ENCODE results near the gene RNF13. TPM values are rescaled to one million over a fixed set of nuclear protein-coding genes. Genes with fewer than 3 reads are reported as not detected.

RNF13 gene, protein sequence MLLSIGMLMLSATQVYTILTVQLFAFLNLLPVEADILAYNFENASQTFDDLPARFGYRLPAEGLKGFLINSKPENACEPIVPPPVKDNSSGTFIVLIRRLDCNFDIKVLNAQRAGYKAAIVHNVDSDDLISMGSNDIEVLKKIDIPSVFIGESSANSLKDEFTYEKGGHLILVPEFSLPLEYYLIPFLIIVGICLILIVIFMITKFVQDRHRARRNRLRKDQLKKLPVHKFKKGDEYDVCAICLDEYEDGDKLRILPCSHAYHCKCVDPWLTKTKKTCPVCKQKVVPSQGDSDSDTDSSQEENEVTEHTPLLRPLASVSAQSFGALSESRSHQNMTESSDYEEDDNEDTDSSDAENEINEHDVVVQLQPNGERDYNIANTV
- total RNA-seq: 97.7 TPM
- long read RNA-seq, transcript RNF13-203 (10 exons, 2,843 nt): major isoform, 317 of 429 reads
- long read RNA-seq, transcript RNF13-208 (9 exons, 767 nt): minor isoform, 7 of 429 reads
- long read RNA-seq, transcript RNF13-212 (10 exons, 1,027 nt): minor isoform, 22 of 429 reads
- long read RNA-seq, transcript RNF13-201 (11 exons, 2,866 nt): minor isoform, 11 of 429 reads
- long read RNA-seq, partial matches to known transcripts: 16 of 429 reads
- long read RNA-seq, other reads (novel, unspliced or antisense): 47 of 429 reads

DNA sequence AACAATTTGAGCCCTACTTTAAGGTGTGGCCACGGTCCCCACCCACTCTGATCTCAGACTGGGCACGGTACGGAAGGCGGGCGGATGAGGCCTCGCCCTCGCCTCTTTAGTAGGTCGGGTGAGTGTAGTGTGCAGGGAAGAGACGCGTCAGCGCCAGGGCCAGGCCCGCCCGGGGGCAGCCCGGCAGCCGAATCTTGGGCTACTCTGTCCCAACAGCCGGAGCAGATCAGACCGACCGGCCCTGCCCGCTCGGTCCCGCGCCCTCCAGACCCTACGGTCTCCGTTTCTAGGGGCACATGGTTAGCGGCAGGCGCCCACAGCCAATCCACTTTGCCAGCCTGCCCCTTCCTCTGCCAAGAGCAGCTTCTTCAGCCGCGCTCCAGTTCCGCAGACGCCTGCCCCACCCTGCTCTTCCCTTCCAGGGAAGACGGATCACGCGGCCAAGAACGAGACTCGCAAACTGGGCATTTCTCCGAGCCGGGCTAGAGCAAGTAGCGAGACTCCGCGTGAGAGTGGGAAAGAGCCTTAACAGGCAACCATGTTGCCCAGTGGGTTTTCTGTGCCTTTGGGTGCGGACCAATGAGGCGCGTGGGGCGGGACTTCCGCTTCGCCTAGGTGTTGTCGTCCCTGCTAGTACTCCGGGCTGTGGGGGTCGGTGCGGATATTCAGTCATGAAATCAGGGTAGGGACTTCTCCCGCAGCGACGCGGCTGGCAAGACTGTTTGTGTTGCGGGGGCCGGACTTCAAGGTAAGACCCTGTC lies at the start of gene RNF13:
RNF13 (plus strand) TSS at position 610 of the 761 bp plus-strand sequence. CDS start 32,812 bp downstream, outside the sequence.
- DNase-seq (ENCODE audit: low spot score): peak; percentile 97

GRCh38 chr3:149763565-149764195 lies 49.3 kb upstream of the RNF13 start:
- no peak for DNase-seq (ENCODE audit: low spot score)

DNA sequence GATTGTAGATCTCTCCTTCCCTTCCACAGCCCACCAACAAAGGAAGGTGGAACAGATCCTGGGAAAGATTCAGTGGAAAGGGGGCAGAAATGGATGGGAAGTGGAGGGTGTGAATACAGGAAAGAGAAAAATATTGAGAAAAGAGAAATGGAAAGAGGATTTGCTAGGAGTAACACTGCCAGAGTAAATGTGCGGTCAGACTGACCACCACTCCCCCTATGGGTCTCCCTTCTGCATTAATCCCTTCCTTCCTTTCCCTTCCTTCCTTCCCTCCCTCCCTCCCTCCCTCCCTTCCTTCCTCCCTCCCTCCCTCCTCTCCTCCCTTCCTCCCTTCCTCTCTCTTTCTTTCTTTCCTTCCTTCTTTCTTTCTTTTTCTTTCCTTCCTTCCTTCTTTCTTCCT lies 48.7 kb upstream of the RNF13 start:
- DNase-seq (ENCODE audit: low spot score): no peak

DNA sequence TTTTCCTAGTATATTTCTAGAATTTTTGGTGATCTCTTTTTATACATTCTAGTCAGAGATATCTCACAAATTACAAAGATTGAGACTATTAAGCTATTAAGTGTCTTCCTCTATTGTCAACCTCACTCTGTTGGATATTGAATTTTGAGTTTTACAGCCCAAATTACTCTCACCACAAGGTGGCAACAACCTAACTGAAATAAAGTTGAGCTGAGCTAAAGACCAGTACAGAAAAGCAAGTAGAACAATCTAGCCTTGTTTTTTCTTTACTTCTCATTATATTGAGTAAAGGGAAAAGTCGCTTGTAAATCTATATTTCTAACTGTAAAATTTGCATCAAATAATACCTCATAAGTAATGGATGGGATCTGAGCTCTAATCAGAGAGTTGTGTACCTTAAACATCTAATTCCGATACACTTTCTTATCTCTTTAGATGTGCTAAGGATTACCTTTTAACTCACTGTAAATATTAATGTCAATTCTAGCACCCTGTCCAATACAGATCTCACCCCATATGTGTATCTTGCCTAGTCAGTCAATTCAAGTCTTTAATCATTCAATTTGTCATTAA lies 47.2 kb upstream of the RNF13 start:
- no peak for DNase-seq (ENCODE audit: low spot score)

GRCh38 chr3:149767720-149768119 lies 45.3 kb upstream of the RNF13 start:
- no peak for DNase-seq (ENCODE audit: low spot score)

GRCh38 chr3:149768704-149769103 lies 44.3 kb upstream of the RNF13 start:
- no peak for DNase-seq (ENCODE audit: low spot score)

DNA sequence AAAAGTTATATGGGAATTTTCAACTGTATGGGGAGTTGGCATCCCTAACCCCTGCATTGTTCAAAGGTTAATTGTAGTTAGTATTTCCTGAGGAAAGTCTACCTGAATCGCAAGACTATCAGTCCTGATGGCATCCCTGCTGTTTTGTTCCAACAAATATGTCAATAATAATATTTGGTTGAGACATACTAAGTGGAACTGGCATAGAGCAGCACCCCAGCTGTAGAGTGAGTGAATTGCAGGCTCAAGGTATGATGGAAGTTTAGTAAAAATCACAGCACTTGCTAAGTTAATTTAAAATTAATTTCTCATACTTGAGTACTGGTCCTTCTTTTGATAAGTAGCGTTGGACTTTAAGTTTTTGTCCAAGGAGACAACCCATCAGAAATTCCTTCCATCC lies 42.8 kb upstream of the RNF13 start:
- DNase-seq (ENCODE audit: low spot score): no peak

- no peak for DNase-seq (ENCODE audit: low spot score)
Measured at GRCh38 chr3:149771652-149772271, 41.3 kb upstream of the RNF13 start.

DNA sequence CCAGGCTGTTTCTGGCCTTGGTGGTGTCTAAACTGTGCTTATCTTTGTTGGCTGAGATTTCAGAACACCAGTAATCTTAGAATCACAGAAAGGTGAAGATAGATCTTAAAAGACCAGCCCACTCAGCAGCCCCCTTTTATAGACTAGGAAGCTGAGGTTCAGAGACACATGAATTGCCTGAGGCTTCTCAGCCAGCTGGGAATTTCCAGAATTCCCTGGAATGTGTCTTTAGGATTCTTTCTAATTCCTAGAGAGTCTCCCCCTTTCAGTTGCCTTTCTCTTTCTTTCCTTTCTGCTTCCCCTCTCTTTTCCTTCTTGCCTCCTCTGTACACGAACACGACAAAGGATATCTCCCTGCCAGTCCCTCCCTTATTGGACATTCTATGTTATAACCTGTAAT lies 40.2 kb upstream of the RNF13 start:
- no peak for DNase-seq (ENCODE audit: low spot score)

DNA sequence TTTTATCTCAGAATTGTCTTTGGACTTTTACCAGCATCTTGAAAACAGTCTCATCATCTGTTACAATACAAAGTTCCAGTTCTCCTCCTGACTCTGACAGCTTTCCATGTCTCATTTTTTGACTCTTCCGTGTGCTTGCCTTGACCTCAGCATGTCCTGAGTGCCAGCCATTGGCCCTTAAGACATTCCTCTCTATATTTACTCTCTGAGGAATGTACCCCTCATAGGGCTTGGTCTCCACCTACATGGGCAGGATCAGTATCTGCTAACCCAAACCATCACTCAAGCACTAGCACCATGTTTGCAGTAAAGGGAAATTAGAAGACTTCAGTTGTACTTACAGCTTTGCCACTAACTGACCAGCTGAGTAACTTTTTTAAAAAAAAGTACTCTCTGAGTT lies 36.8 kb upstream of the RNF13 start:
- DNase-seq (ENCODE audit: low spot score): no peak

GRCh38 chr3:149777414-149778214 lies 35.4 kb upstream of the RNF13 start:
- no peak for DNase-seq (ENCODE audit: low spot score)

GRCh38 chr3:149781211-149781610 lies 31.8 kb upstream of the RNF13 start:
- no peak for DNase-seq (ENCODE audit: low spot score)

DNA sequence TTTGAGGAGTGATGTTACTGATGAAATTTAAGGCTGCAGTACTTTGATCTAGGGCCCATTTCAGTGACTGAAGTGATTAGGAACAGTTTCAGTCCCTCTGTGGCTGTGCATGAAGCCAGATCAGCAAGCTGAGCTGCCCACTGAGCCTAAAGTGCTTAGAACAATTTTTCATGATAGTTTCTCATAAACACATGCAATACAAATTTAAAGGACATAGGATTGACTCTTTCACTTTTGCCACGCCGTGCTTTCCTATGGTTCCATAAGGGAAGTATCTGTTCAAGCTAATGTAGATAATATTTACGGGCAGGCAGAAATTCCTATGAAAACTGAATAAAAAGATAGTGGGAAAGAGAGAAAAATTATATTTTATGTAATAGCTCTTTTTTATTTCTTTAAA lies 31.3 kb upstream of the RNF13 start:
- DNase-seq (ENCODE audit: low spot score): no peak

DNA sequence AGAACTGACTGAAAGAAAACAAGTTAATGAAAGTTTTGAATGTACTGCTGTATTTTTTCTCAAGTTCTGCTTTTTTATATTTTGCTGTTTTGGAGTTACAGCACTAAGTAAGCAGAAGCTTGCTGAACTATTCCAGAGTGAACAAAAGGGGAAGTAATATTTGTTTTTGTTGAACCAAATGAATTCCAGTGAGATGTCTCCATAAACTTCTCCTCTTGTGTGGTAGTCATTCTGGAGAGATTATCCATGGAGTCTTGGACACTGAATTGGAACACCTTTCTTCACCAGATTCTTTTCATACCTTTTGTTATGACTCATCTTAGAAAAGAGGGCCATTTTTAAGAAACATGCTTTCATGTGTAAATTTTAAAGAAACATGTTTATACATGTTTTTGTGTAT lies 29.4 kb upstream of the RNF13 start:
- DNase-seq (ENCODE audit: low spot score): no peak

- no peak for DNase-seq (ENCODE audit: low spot score)
Measured at GRCh38 chr3:149784064-149784704, 28.8 kb upstream of the RNF13 start.

DNA sequence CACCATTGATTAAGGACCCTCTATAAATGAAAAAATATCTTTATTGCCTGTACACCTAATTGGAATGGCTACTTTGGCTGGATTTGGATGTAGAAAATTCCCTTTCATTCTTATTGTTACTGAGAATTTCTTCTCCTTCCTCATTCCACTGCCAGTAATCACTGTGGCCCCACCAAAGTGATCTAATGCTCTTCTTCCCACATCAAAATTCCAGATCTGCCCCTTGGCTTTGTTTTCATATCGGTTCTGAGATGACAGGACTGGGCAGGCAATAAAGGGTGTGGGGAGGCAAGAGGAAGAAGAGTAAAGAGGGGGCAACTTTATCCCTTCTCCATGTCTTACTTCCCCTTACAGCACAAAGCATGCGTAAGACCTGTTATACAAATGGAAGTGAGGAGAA lies 22.7 kb upstream of the RNF13 start:
- DNase-seq (ENCODE audit: low spot score): no peak

DNA sequence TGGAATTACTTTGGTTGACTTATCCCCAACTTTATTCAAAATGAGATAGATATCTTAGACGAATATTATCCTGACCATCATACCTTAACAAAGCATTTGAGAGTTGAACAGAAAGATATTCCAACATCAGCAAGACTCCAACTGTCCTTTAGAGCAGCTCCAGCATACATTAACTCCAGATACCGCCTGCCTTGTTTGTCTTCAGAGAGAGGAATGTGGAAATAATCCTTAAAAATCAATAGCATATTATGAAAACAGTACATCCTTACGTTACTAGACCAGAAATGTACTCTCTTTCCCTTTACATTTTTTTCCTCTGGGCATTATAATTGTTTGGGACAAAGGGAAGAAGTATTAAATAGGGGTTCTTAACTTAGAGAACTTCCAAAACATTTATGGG lies 22.3 kb upstream of the RNF13 start:
- no peak for DNase-seq (ENCODE audit: low spot score)

- DNase-seq (ENCODE audit: low spot score): no peak
Measured at GRCh38 chr3:149792452-149793270, 20.4 kb upstream of the RNF13 start, which contains the start of gene ANKUB1. TSS of gene ANKUB1 (minus strand) at chr3:149792554. CDS start at chr3:149792366, 188 bp downstream.

All from mesenteric fat pad (tissue), 1 donor.